ENCODE data around the gene PPP3CA.

Gene PPP3CA

DNA sequence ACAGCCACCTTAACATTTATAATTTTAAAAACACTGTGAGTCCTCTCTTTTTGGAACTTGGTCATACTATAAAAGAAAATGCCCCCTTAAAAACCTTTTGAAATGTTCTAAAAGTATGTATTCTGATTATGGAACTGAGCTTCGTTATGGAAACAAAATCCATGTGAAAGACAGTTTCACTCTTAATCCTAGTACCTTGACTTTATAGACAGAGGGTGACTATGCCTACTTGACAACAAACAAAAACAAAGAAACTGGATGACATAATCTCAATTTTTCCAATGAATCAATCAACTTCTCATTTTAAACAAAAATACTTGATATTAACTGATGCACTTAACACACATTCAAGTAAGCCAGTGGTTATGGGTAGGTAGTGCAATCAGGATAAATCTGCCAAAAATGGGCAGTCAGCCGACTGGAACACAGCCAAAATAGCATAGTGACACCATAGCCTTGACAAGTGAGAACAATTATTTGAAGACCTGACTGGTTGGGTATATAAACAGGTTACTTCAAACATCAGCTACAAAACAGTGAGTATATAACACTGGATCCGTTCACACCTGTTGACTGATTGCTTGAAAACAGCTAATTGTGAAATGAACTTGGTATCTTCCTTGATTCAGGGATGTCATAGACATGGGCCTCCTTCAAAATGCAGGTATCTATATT lies 265.5 kb downstream of the PPP3CA start:
- DNase-seq: no peak

DNA sequence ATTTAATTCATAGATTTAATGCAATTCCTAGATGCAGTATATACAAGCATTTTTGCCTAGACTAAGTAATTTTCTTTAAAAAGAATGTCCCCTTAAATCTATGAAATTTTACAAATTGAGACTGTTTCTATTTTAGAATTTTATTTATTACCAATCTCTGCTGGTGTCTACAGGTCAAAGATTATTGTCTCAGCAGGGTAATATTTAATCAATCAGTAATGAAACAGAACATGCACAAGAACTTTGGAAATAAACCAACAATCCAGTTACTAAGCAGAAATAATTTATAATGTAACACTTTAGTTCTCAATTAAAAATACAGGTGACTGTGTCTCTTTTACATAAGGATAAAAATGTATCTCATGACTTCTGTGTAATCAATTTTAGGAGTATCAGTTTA lies 266.2 kb downstream of the PPP3CA start:
- DNase-seq: no peak

GRCh38 chr4:101078950-101079349 lies 268.4 kb downstream of the PPP3CA start:
- DNase-seq: no peak

GRCh38 chr4:101076032-101076431 lies 271.3 kb downstream of the PPP3CA start:
- no peak for DNase-seq

GRCh38 chr4:101075536-101075935 lies 271.8 kb downstream of the PPP3CA start:
- DNase-seq: no peak

GRCh38 chr4:101074326-101074725 lies 273.0 kb downstream of the PPP3CA start:
- no peak for DNase-seq

DNA sequence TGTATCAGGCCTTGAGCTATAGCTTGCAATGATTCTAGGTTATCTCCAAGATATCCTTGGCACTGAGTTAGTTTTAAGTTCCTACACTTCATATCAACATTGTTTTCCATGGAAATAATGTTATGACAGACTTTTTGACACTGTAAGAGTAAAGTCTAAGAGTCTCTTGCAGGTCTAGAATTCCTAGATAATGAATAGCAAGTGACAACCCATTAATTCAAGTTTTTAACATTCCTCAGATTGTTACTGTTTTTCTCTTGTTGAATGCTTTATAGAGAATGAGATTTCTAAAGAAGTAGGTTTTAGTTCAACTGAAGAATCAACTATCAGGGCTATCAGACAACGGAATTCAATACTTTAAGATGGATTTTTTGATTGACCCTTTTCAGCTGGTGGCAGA lies 276.1 kb downstream of the PPP3CA start:
- DNase-seq: no peak

GRCh38 chr4:101068115-101068514 lies 279.2 kb downstream of the PPP3CA start:
- DNase-seq: no peak

GRCh38 chr4:101067383-101067782 lies 279.9 kb downstream of the PPP3CA start:
- DNase-seq: no peak

DNA sequence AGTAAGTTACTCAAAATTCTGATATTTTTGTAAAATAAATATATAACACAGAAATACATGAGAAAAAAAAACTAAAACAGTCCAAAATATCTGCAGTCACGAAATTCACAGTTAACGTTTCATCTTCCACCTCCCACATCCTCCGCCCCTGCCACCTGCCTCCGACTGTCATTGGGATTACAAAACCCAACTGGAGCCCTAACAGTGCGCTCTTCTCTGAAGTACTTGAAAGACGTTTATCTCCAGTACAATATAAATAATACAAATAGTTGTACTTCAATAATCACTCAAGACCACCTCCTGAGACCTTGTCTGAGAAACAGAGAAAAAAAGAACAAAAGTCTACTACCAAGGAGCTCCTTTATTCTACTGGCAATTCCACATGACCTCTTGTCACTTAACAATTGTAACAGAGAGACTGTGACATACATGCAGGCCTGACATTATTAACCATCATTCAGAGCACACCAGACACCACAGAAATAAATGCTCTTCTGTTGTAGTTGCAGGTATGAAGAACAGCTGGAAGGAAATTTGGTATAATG lies 280.6 kb downstream of the PPP3CA start:
- no peak for DNase-seq

DNA sequence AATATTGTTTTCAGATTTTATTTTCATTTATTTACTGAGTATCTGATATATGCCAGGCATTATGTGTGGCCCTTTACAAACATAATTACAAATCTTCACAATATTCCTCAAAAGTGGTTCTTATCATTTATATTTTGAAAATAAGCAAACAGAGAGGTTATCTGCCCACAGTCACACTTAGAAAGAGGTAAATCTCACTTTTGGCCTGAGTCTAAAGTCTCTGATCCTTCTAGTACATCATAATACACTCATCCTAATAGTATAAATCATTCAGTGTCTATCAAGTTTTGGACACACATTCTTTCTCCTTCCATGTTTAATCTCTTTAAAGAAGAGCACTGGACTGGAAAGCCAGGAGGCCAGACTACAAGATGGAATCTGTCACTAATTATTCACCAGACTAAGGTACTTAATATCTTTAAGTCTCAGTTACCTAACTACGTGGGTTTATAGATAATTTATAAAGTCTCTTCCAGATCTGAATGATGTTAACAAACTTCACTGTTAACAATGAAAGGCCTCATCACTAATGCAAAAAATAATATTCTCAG lies 281.3 kb downstream of the PPP3CA start:
- no peak for DNase-seq

DNA sequence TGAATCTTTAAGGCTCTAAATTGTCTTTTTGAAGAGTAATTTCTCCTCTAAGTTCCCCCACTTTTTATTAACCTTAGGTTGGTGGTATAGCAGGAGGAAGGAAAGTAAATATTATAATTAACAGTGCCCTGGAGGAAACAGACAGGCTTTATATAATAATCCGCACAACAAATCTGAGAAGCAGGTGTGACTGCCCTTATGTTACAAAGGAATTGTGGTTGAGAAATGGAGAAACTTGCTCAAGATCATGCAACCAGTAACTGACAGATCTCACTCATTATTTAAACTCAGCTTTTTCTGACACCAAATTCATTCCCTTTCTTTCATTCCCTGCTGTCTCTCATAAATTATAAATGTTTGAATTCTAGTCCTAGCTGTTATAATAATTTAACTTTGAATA lies 282.0 kb downstream of the PPP3CA start:
- DNase-seq: no peak

DNA sequence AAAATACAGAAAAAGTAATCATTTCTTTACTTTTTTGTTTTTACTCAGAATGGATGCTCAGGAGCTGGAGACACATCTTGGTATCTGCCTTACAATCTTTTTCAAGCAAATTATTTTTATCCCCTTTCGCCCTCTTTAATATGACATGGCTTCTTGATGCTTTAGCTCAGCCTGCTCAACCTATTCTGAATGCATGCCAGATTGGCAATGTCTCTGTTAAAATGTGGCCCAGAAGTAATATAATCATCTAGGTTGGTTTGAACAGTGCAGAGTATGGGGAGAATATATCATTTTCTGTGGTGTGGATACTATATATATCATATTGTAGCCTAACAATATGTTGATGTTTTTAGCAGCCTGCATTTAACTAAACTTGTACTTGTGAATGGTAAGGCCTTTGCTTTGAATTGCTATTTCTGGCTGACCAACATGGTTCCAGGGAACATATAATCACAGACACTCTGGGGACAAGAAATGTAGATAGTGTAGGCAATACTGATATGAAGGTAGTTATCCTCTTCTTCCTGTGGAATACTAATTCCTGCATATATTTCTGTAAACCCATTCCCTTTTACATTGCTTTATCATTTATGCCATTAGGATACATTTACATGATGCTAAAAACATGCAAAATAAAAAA lies 282.7 kb downstream of the PPP3CA start:
- DNase-seq: no peak

GRCh38 chr4:101055392-101055791 lies 291.9 kb downstream of the PPP3CA start:
- no peak for DNase-seq

GRCh38 chr4:101050837-101051205 lies 296.5 kb downstream of the PPP3CA start:
- no peak for DNase-seq

- DNase-seq: no peak
Observed at GRCh38 chr4:101050088-101050836, 297.1 kb downstream of the PPP3CA start.

DNA sequence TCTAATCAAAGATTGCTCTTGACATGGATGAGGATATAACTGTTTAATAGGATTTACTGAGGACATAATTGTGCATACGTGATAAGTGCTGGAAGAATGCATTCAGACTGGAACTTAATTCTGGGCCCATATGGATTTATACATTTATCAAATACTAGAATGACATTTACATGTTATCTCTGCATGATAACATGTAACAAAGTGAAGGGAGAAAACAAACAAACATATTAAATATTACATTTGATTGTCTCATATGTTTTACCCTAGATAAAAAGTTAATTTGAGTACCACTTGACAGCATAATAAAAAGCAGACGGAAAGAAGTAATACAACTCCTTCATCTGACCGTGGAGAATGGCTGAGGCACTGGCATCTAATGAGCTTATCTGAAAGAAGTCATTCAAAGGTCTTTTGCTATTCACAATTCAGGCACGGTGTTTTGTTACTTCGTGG lies 297.8 kb downstream of the PPP3CA start:
- no peak for DNase-seq

GRCh38 chr4:101044766-101045165 lies 302.6 kb downstream of the PPP3CA start:
- DNase-seq: no peak

DNA sequence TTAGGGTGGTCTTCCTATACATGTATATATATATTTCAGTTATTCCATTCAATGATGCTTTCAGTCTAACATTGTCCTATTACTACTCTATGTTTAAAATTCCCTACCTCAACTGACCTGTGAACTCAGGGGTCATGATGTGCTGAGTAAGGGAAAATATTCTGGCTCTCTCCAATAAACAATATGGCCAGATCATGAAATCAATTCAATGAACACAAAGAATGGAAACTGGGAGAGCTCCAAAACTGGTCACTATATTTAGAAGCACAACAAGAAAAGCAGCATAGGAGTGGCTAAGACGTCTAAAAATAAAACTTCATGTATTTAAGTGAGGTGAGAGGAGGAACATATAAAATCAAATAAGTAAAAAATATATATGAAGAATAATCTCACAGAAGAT lies 304.5 kb downstream of the PPP3CA start:
- no peak for DNase-seq

DNA sequence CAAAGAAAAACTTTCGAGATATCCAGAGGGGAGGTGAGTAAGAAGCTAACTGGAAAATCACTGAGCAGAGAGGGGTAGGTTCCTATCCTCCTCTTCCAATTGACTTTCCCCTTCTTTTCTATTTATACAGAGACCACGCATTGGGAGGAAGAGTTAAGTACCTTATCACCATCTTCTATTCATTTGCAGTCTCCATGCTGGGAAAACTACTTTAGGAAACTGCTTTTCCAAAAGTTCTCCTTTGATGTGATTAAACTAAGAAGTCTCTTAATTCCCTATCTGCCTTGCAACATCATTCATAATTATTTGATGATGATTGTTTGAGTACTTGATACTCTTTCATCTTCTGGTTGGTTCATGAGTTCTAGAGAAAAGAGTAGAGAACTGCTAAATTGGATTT lies 306.6 kb downstream of the PPP3CA start:
- DNase-seq: no peak

- no peak for DNase-seq
Observed at GRCh38 chr4:101039367-101039766, 308.0 kb downstream of the PPP3CA start.

- no peak for DNase-seq
Observed at GRCh38 chr4:101037938-101038413, 309.4 kb downstream of the PPP3CA start.

DNA sequence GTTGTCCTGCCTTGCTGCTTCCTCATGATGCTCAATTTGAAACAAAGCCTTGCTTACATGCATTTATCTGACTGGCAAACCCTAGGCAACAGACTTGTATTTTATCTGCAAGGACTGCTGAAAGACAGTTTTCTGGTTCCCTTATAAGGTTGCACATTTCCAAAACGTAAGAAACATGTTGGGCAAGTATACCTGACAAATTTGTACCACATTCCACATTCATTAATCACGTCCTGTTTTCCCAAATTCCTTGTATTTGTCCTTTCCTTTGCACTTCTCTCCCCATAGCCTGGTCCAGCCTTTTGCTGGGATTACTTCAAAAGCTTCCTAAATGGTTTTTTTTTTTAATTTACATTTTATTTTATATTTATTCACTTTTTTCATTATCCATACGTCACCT lies 310.1 kb downstream of the PPP3CA start:
- no peak for DNase-seq
